ENCODE results near the gene ZCCHC24.

GRCh38 chr10:79355420-79356017 lies 89.9 kb downstream of the ZCCHC24 start:
- no peak for TF ChIP-seq CTCF (IDR thresholded peaks at IDR 0.05; ENCODE audit: extremely low read depth in 1 of 2, insufficient read depth in 1 of 2, low read depth in 1 of 2, low read length in 2 of 2)
- no peak for TF ChIP-seq POLR2AphosphoS5 (IDR thresholded peaks at IDR 0.05; ENCODE audit: insufficient read depth, low read depth, low read length)
- no peak for TF ChIP-seq POLR2A (IDR thresholded peaks at IDR 0.05; ENCODE audit: low read depth, low read length)
- no peak for TF ChIP-seq JUN (IDR thresholded peaks at IDR 0.05; ENCODE audit: borderline replicate concordance, insufficient read depth, insufficient read length, low read depth)
- no peak for TF ChIP-seq MAX (IDR thresholded peaks at IDR 0.05; ENCODE audit: insufficient read depth, insufficient read length)
- TF ChIP-seq FOS (IDR thresholded peaks at IDR 0.05; ENCODE audit: borderline replicate concordance, insufficient read depth, low read length), result no peak
- TF ChIP-seq EZH2 (IDR thresholded peaks at IDR 0.05; ENCODE audit: borderline replicate concordance, low read depth, low read length, severe bottlenecking), result no peak

Data from endothelial cell of umbilical vein (primary cell).